Ovary (tissue), 3 donors: Measurements from ENCODE around the gene FBXL17.

Source experiments
- POLR2A ChIP-seq: fragments of 450-650 bp; IDR thresholded peaks from one replicate; pipeline ENCODE4 v1.6.1; 2017; ENCODE audit warnings: antibody characterized with exemption, mild to moderate bottlenecking, moderate library complexity
- TF ChIP-seq, protein P1 (sequence below), 3 donors: fragments of 450-650 bp in 2 of 3; fragments of 200-600 bp in 1 of 3; IDR thresholded peaks; one replicate each; pipeline versions ENCODE4 v1.5.1 to v1.8.0; 2016 to 2022; ENCODE audit warnings: antibody characterized with exemption in 3 of 3, mild to moderate bottlenecking in 1 of 3
- donor health status: DM: no; HTN: no; CAD: no.

DNA sequence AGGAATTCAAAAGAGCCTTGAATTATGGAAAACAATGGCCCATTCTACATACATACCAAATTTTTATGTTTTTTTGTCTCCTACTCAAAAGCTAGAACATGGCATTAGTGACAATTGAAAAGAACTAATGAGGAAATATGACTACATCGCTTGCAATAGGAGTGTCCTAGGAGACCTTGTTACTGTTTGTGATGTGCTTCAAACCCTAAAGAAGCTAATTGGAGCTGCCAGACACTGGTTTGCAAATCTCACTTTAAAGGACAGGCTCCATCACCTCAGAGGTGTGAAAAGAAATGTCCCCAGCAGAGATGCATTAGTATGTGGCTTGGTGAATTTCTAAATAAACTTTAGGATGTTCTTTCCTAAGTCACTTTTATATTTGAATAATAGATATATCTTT lies 356.9 kb downstream of the FBXL17 start:
- TF ChIP-seq, protein P1, sequence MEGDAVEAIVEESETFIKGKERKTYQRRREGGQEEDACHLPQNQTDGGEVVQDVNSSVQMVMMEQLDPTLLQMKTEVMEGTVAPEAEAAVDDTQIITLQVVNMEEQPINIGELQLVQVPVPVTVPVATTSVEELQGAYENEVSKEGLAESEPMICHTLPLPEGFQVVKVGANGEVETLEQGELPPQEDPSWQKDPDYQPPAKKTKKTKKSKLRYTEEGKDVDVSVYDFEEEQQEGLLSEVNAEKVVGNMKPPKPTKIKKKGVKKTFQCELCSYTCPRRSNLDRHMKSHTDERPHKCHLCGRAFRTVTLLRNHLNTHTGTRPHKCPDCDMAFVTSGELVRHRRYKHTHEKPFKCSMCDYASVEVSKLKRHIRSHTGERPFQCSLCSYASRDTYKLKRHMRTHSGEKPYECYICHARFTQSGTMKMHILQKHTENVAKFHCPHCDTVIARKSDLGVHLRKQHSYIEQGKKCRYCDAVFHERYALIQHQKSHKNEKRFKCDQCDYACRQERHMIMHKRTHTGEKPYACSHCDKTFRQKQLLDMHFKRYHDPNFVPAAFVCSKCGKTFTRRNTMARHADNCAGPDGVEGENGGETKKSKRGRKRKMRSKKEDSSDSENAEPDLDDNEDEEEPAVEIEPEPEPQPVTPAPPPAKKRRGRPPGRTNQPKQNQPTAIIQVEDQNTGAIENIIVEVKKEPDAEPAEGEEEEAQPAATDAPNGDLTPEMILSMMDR (IDR thresholded peaks at IDR 0.05), result no peak
- TF ChIP-seq POLR2A, result no peak
